ENCODE measurements around the gene FCGBP. TPM values are rescaled to one million over a fixed set of nuclear protein-coding genes. Genes with fewer than 3 reads are reported as not detected.

The FCGBP gene
- total RNA-seq, 1 experiment from 2014 or later: 5.7 TPM

DNA sequence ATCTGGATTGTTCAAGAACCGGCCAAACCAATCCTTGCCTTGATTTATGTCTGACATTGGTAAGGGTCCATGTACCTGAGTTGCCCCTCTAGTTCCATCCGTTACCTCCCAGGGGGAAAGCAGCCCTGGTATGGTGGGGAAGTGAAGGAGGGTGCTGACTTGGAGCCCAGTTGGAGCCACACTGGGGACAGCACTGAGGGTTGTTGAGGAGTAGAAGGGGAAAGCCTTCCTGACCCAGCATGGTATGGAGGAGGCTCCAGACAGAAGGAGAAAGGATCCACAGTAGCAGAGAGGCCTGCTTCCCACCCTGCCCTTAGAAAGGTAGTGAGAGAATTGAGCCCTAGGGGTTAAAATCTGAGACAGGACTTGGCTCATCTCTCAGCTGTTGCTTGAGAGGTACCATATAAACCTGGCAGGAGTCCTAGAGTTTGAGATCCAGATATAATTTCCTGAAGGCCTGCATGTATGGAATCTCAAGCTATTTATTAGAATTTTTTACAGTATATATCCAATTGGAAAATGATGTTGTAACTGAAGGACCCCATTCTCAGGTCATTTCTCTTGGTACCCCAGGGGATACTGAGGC lies 16.7 kb upstream of the FCGBP start:
- no peak overlapping the region for H3K4me3 ChIP-seq (replicated peaks in 1 of 2; ENCODE audit: low read depth in 1 of 2, low read length in 2 of 2)
- TF ChIP-seq, protein P1, sequence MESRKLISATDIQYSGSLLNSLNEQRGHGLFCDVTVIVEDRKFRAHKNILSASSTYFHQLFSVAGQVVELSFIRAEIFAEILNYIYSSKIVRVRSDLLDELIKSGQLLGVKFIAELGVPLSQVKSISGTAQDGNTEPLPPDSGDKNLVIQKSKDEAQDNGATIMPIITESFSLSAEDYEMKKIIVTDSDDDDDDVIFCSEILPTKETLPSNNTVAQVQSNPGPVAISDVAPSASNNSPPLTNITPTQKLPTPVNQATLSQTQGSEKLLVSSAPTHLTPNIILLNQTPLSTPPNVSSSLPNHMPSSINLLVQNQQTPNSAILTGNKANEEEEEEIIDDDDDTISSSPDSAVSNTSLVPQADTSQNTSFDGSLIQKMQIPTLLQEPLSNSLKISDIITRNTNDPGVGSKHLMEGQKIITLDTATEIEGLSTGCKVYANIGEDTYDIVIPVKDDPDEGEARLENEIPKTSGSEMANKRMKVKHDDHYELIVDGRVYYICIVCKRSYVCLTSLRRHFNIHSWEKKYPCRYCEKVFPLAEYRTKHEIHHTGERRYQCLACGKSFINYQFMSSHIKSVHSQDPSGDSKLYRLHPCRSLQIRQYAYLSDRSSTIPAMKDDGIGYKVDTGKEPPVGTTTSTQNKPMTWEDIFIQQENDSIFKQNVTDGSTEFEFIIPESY (IDR thresholded peaks at IDR 0.05; ENCODE audit: extremely low read depth, insufficient replicate concordance, low read length): no peak
- TF ChIP-seq ZFX (IDR thresholded peaks at IDR 0.05): no peak
- no peak for TF ChIP-seq FOSL1 (IDR thresholded peaks at IDR 0.05; ENCODE audit: low read depth)
- no peak for TF ChIP-seq JUND (IDR thresholded peaks at IDR 0.05)
- no peak for TF ChIP-seq SP1 (IDR thresholded peaks at IDR 0.05; ENCODE audit: low read depth)
- no peak for TF ChIP-seq SRF (IDR thresholded peaks at IDR 0.05; ENCODE audit: low read depth)
- no peak for TF ChIP-seq YY1 (IDR thresholded peaks at IDR 0.05; ENCODE audit: extremely low read depth, insufficient replicate concordance, low read depth, low read length)
- no peak for TF ChIP-seq ELF1 (IDR thresholded peaks at IDR 0.05; ENCODE audit: borderline replicate concordance, low read depth)
- no peak for TF ChIP-seq SIN3A (IDR thresholded peaks at IDR 0.05; ENCODE audit: low read depth)
- no peak for TF ChIP-seq EZH2phosphoT487 (IDR thresholded peaks at IDR 0.05; ENCODE audit: borderline replicate concordance)
- TF ChIP-seq POLR2A (IDR thresholded peaks at IDR 0.05; ENCODE audit: borderline replicate concordance, extremely low read depth, insufficient read depth, insufficient read length): no peak
- TF ChIP-seq TCF7L2 (IDR thresholded peaks at IDR 0.05; ENCODE audit: borderline replicate concordance, extremely low read depth, insufficient read depth, insufficient read length): no peak
- TF ChIP-seq, protein P2, sequence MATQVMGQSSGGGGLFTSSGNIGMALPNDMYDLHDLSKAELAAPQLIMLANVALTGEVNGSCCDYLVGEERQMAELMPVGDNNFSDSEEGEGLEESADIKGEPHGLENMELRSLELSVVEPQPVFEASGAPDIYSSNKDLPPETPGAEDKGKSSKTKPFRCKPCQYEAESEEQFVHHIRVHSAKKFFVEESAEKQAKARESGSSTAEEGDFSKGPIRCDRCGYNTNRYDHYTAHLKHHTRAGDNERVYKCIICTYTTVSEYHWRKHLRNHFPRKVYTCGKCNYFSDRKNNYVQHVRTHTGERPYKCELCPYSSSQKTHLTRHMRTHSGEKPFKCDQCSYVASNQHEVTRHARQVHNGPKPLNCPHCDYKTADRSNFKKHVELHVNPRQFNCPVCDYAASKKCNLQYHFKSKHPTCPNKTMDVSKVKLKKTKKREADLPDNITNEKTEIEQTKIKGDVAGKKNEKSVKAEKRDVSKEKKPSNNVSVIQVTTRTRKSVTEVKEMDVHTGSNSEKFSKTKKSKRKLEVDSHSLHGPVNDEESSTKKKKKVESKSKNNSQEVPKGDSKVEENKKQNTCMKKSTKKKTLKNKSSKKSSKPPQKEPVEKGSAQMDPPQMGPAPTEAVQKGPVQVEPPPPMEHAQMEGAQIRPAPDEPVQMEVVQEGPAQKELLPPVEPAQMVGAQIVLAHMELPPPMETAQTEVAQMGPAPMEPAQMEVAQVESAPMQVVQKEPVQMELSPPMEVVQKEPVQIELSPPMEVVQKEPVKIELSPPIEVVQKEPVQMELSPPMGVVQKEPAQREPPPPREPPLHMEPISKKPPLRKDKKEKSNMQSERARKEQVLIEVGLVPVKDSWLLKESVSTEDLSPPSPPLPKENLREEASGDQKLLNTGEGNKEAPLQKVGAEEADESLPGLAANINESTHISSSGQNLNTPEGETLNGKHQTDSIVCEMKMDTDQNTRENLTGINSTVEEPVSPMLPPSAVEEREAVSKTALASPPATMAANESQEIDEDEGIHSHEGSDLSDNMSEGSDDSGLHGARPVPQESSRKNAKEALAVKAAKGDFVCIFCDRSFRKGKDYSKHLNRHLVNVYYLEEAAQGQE (IDR thresholded peaks at IDR 0.05; ENCODE audit: low read depth): no peak
- TF ChIP-seq POLR2AphosphoS5 (IDR thresholded peaks at IDR 0.05; ENCODE audit: low read depth, low read length): no peak
- no peaks in the 10 kb centered on the region; the same call in 1 of the 2 replicates for H3K9me2 ChIP-seq (ENCODE audit: insufficient read depth)
- DNase-seq (ENCODE audit: low read depth, low spot score) (no peak), ATAC-seq (no peak)
- BruUV-seq (replicated peaks): no TSS peak
- H4K20me1 ChIP-seq (ENCODE audit: insufficient read depth): no peaks in the 10 kb centered on the region
- ChIA-PET POLR2A (no interaction called here), RAD21 (ENCODE audit: low non-redundant PET in 1 of 2, low total read pairs in 2 of 2, uncharacterized antibody in 2 of 2, unreplicated experiment in 2 of 2) (no interaction called here), CTCF (no interaction called here)
- no peaks in the 10 kb centered on the region for H3K36me3 ChIP-seq (ENCODE audit: control insufficient read depth in 1 of 2, insufficient read depth in 2 of 2, low read length in 2 of 2)
- no peaks in the 10 kb centered on the region for H3K4me1 ChIP-seq (ENCODE audit: control insufficient read depth in 1 of 2, insufficient read depth in 2 of 2, low read length in 2 of 2)
- no peaks in the 10 kb centered on the region for H3K9me3 ChIP-seq (ENCODE audit: control insufficient read depth in 1 of 2, insufficient read depth in 1 of 2, low read depth in 1 of 2, low read length in 2 of 2)
- H3K79me2 ChIP-seq (ENCODE audit: insufficient read depth, low read length): no peaks in the 10 kb centered on the region
- H3K27me3 ChIP-seq (ENCODE audit: insufficient read depth, low read length): no peaks in the 10 kb centered on the region
- no peak overlapping the region for H3K27ac ChIP-seq (ENCODE audit: low read depth, low read length)
- no peak overlapping the region for H3K9ac ChIP-seq (ENCODE audit: low read length)
- H2AFZ ChIP-seq (ENCODE audit: low read depth, low read length, poor library complexity, severe bottlenecking): no peak overlapping the region
- intact Hi-C loops (cut with micrococcal nuclease): no loop called here
- no peak overlapping the region for H3K4me2 ChIP-seq (ENCODE audit: low read length)

All from HCT116 (cell line).